Fibroblast of lung (primary cell): ENCODE data around the gene PFKFB3. TPM values are rescaled to one million over a fixed set of nuclear protein-coding genes. Genes with fewer than 3 reads are reported as not detected.

Source experiments
- DNase-seq, 2 donors: peaks; one replicate each; pipeline versions ENCODE4 v3.0.0 to v3.0.0-alpha.2; 2010; ENCODE audit warnings: low read depth in 2 of 2
- H2AFZ ChIP-seq: 2 replicates; pipeline ENCODE4 v1.5.1; 2012; ENCODE audit warnings: low read length, control low read depth, inconsistent platforms
- H3K27ac ChIP-seq: 2 replicates; pipeline ENCODE4 v1.5.1; 2011; ENCODE audit warnings: low read length, control low read depth; ENCODE audit not compliant: insufficient read depth
- H3K27me3 ChIP-seq: 2 replicates; pipeline ENCODE4 v1.5.1; 2011; ENCODE audit warnings: mild to moderate bottlenecking, low read length; ENCODE audit not compliant: control insufficient read depth, insufficient read depth
- H3K36me3 ChIP-seq: 2 replicates; pipeline ENCODE4 v1.5.1; 2011; ENCODE audit warnings: low read length; ENCODE audit not compliant: control insufficient read depth, insufficient read depth
- H3K4me1 ChIP-seq: 2 replicates; pipeline ENCODE4 v1.5.1; 2011; ENCODE audit warnings: low read length; ENCODE audit not compliant: control insufficient read depth, insufficient read depth; ENCODE audit errors: extremely low read depth
- H3K4me2 ChIP-seq: 2 replicates; pipeline ENCODE4 v1.5.1; 2011; ENCODE audit warnings: low read length, control low read depth; ENCODE audit not compliant: insufficient read depth; ENCODE audit errors: extremely low read depth
- H3K4me3 ChIP-seq, 4 experiments: fragments of 200-600 bp in 1 of 4; sonication (generic) in 1 of 4; replicated peaks in 1 of 4; 2 replicates each; pipeline ENCODE4 v1.5.1; 2011 to 2016; ENCODE audit warnings: low read length in 4 of 4, low read depth in 3 of 4, mild to moderate bottlenecking in 3 of 4, control low read depth in 2 of 4, inconsistent platforms in 1 of 4, mixed read lengths in 1 of 4; ENCODE audit not compliant: insufficient read depth in 1 of 4; ENCODE audit errors: control extremely low read depth in 1 of 4
- H3K79me2 ChIP-seq: 2 replicates; pipeline ENCODE4 v1.5.1; 2012; ENCODE audit warnings: mild to moderate bottlenecking, low read length, inconsistent platforms; ENCODE audit not compliant: control insufficient read depth, insufficient read depth
- H3K9ac ChIP-seq: 2 replicates; pipeline ENCODE4 v1.5.1; 2011; ENCODE audit warnings: mild to moderate bottlenecking, low read length, control low read depth; ENCODE audit not compliant: insufficient read depth
- H3K9me3 ChIP-seq: 2 replicates; pipeline ENCODE4 v1.5.1; 2012; ENCODE audit warnings: low read depth, low read length; ENCODE audit not compliant: control insufficient read depth, insufficient read depth
- H4K20me1 ChIP-seq: 2 replicates; pipeline ENCODE4 v1.5.1; 2011; ENCODE audit warnings: low read length; ENCODE audit not compliant: control insufficient read depth, insufficient read depth; ENCODE audit errors: extremely low read depth
- EZH2 ChIP-seq: IDR thresholded peaks from 2 replicates; pipeline ENCODE4 v1.5.1; 2012; ENCODE audit warnings: low read length, control low read depth, mild to moderate bottlenecking; ENCODE audit errors: missing control alignments
- polyA plus RNA-seq, 2 donors: library from polyadenylated mRNA; depleted of rRNA in 1 of 2; stranded (reverse) in 1 of 2; unstranded in 1 of 2; fragments of >200 nt; gene quantifications; 2 replicates each; pipeline ENCODE4 v1.2.1, GENCODE V29; 2011 to 2012; ENCODE audit warnings: missing spikeins in 1 of 2
- total RNA-seq: library from RNA; depleted of rRNA; stranded (reverse); fragments of >200 nt; gene quantifications from 2 replicates; pipeline ENCODE4 v1.2.1, GENCODE V29; 2014
- TF ChIP-seq, protein P1 (sequence below), 2 donors: IDR thresholded peaks in 1 of 2; conservative IDR thresholded peaks in 1 of 2; 1 replicate in 1 of 2; 2 replicates in 1 of 2; pipeline ENCODE4 v1.5.1; 2011 to 2012; ENCODE audit warnings: low read length in 2 of 2, control low read depth in 1 of 2, inconsistent platforms in 1 of 2, low read depth in 1 of 2, mild to moderate bottlenecking in 1 of 2

The PFKFB3 gene
- total and polyA plus RNA-seq, 2 donors (not counting 1 experiment from before 2014, with no cell fraction given) = 14.2 to 25.8 TPM

DNA sequence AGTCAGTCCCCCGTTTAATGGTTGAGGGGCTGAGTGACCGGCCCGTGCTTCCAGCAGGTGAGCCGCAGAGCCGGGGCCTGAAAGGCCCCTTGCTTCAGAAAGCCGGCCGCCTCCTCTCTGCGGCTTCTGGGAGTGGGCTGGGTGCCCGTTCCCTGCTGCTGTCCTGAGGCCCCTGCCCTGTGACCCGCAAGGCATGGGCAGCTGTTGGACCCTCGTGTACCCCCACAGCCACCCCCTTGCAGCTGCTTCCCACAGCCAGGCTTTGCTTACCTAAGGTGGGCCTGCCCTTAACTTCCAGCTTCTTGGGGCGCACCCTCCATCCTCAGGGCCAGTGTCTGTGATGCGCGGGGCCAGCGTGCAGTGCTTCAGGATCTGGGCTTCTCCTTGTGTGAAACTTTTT is 26.6 kb downstream of the PFKFB3 start:
- Histone ChIP-seq H3K4me3 (no peak overlapping the region), H3K4me1 (no peaks in the 10 kb centered on the region), H3K27ac (no peak overlapping the region), H3K9me3 (no peaks in the 10 kb centered on the region), H3K4me2 (no peak overlapping the region), H3K36me3 (peaks cover 32% of the 10 kb centered on the region), H4K20me1 (no peaks in the 10 kb centered on the region), H2AFZ (no peak overlapping the region), H3K27me3 (no peaks in the 10 kb centered on the region), H3K9ac (no peak overlapping the region), H3K79me2 (no peaks in the 10 kb centered on the region)
- no peak for DNase-seq
- no peak for TF ChIP-seq EZH2
- TF ChIP-seq, protein P1, sequence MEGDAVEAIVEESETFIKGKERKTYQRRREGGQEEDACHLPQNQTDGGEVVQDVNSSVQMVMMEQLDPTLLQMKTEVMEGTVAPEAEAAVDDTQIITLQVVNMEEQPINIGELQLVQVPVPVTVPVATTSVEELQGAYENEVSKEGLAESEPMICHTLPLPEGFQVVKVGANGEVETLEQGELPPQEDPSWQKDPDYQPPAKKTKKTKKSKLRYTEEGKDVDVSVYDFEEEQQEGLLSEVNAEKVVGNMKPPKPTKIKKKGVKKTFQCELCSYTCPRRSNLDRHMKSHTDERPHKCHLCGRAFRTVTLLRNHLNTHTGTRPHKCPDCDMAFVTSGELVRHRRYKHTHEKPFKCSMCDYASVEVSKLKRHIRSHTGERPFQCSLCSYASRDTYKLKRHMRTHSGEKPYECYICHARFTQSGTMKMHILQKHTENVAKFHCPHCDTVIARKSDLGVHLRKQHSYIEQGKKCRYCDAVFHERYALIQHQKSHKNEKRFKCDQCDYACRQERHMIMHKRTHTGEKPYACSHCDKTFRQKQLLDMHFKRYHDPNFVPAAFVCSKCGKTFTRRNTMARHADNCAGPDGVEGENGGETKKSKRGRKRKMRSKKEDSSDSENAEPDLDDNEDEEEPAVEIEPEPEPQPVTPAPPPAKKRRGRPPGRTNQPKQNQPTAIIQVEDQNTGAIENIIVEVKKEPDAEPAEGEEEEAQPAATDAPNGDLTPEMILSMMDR (conservative IDR thresholded peaks at IDR 0.05 in 1 of 2, IDR thresholded peaks at IDR 0.05 in 1 of 2; ENCODE audit: low read depth in 1 of 2, low read length in 2 of 2) = no peak

DNA sequence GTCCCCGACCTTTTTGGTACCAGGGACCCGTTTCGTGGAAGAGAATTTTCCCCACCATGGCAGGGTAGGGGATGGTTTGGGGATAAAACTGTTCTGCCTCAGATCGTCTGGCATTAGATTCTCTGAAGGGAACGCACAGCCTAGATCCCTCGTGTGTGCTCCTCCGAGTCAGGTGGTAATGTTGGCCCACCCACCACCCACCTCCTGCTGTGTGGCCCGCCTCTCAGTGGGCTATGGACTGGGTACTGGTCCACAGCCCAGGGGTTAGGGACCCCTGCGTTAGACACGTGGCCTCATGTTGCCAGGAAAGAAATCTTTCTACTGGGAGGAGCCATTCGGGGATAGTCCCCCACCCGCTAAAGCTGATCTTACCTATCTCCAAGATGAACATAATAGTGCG is 27.0 kb downstream of the PFKFB3 start:
- TF ChIP-seq EZH2 = no peak
- TF ChIP-seq, protein P1 (conservative IDR thresholded peaks at IDR 0.05 in 1 of 2, IDR thresholded peaks at IDR 0.05 in 1 of 2; ENCODE audit: low read depth in 1 of 2, low read length in 2 of 2) = no peak
- Histone ChIP-seq H3K4me3 (no peak overlapping the region), H3K79me2 (no peaks in the 10 kb centered on the region), H4K20me1 (no peaks in the 10 kb centered on the region), H3K36me3 (peaks cover 32% of the 10 kb centered on the region), H3K9ac (no peak overlapping the region), H3K4me2 (no peak overlapping the region), H3K9me3 (no peaks in the 10 kb centered on the region), H3K27me3 (no peaks in the 10 kb centered on the region), H2AFZ (no peak overlapping the region), H3K27ac (no peak overlapping the region), H3K4me1 (no peaks in the 10 kb centered on the region)
- DNase-seq = no peak

DNA sequence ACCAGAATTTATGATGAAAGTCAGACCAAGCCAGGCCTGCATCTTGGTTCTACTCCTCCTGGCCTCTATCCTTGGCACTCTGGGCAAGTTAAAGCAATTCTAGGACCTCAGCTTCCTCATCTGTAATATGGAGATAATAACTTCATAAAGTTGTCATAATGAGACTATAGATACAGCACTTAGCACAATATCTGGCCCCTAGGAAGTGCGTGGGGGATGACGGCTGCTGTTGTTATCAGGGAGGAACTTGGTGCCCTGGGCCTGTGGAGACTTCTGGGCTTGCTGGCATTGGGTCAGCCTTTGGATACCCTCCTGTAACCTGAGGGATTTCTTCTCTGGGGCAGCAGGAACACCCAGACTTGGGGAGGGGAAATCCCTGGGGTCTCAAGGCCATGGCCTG is 27.6 kb downstream of the PFKFB3 start:
- no peak overlapping the region for H3K9ac ChIP-seq
- no peaks in the 10 kb centered on the region for H3K4me1 ChIP-seq
- H3K4me3 ChIP-seq = no peak overlapping the region
- no peak overlapping the region for H3K27ac ChIP-seq
- no peak for TF ChIP-seq EZH2
- TF ChIP-seq, protein P1 (conservative IDR thresholded peaks at IDR 0.05 in 1 of 2, IDR thresholded peaks at IDR 0.05 in 1 of 2; ENCODE audit: low read depth in 1 of 2, low read length in 2 of 2) = no peak
- H3K27me3 ChIP-seq = no peaks in the 10 kb centered on the region
- no peaks in the 10 kb centered on the region for H4K20me1 ChIP-seq
- no peaks in the 10 kb centered on the region for H3K9me3 ChIP-seq
- DNase-seq = no peak
- H3K36me3 ChIP-seq = peaks cover 27% of the 10 kb centered on the region
- H3K4me2 ChIP-seq = no peak overlapping the region
- H2AFZ ChIP-seq = no peak overlapping the region
- no peaks in the 10 kb centered on the region for H3K79me2 ChIP-seq
